Cardiac muscle cell (in vitro differentiated cells and primary cell): ENCODE measurements around the gene CTCFL. TPM values are rescaled to one million over a fixed set of nuclear protein-coding genes. Genes with fewer than 3 reads are reported as not detected.
A peak's percentile ranks its signal among the peaks of the same experiment; 100 is the strongest.

Source experiments
- DNase-seq, 2 donors: peaks; one replicate each; pipeline versions ENCODE4 v3.0.0 to v3.0.0-alpha.2; 2010 to 2017; ENCODE audit warnings: low read depth in 1 of 2, low spot score in 1 of 2
- H3K27ac ChIP-seq: fragments of 200-600 bp; sonication (generic); 2 replicates; pipeline ENCODE4 v1.5.1; 2016
- H3K27me3 ChIP-seq: fragments of 200-600 bp; sonication (generic); 2 replicates; pipeline ENCODE4 v1.6.0; 2016; ENCODE audit warnings: control low read depth
- H3K36me3 ChIP-seq: fragments of 200-600 bp; sonication (generic); 2 replicates; pipeline ENCODE4 v1.5.1; 2016; ENCODE audit warnings: control low read depth
- H3K4me1 ChIP-seq: fragments of 200-600 bp; sonication (generic); 2 replicates; pipeline ENCODE4 v1.8.1; 2017; ENCODE audit warnings: low read depth, mild to moderate bottlenecking, mixed run types
- H3K4me3 ChIP-seq: fragments of 200-600 bp; sonication (generic); 2 replicates; pipeline ENCODE4 v1.5.1; 2016; ENCODE audit warnings: mild to moderate bottlenecking
- H3K9me3 ChIP-seq: fragments of 200-600 bp; sonication (generic); 2 replicates; pipeline ENCODE4 v1.5.1; 2017; ENCODE audit warnings: low read depth, mild to moderate bottlenecking, control low read depth
- polyA plus RNA-seq: library from polyadenylated mRNA; unstranded; fragments of >200 nt; fragmentation: Nextera tagmentation; extraction: Ambion mirVana; gene quantifications from 2 replicates; pipeline ENCODE4 v1.2.1, GENCODE V29; 2016
- total RNA-seq: library from RNA; depleted of rRNA; stranded (reverse); fragments of >200 nt; gene quantifications from 2 replicates; pipeline ENCODE4 v1.2.3, GENCODE V29; 2016
- TF ChIP-seq, protein P1 (sequence below): IDR thresholded peaks from 2 replicates; pipeline ENCODE4 v1.5.1; 2012; ENCODE audit warnings: low read depth, mild to moderate bottlenecking, low read length

The CTCFL gene
- total and polyA plus RNA-seq, 2 experiments from 2014 or later = 0.09 TPM; not detected in 1

DNA sequence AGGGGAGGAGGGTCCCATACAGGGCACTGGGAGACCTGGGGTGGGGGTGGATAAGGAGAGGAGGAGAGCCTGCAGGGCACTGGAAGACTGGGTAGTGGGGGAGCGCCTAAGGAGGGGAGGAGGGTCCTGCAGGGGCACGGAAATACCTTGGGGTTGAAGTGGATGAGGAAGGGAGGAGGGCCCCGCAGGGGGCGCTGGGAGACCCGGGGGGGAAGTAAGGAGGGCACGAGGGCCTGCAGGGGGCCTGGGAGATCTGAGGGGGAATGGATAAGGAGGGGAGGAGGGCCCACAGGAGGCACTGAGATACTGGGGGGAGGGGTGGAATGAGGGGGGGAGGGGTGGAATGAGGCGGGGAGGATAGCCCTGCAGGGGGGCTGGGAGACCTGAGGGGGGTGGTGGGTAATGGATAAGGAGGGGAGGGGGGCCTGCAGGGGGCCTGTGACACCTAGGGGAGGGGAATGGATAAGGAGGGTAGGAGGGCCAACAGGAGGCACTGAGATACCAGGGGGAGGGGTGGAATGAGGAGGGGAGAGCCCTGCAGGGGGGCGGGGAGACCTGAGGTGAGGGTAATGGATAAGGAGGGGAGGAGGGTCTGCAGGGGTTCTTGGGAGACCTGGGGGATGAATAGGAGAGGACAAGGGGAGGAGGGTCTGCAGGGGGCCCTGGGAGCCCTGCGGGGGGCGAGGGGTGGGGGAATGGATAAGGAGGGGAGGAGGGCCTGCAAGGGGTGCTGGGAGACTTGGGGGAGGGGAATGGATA lies 567 bp upstream of the CTCFL start:
- no peaks in the 10 kb centered on the region for H3K27me3 ChIP-seq

DNA sequence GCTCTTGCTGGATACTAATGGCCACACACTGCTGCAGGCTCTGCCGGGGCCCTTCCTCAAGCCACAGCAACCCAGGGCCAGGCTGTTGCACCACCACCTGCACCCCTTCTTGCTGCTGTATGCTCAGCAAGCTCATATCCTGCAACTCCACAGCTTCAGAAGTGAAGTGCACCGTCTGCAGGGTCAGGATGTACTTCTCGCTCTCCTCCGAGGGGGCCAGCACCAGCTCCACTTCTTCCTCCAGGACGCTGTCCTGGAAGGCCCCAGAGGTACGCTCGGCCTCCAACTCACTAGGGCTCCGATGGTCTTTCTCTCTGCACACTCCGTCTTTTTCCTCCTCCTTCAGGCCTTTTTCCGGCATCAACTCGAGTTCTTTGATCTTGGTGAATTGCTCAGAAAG lies 1.2 kb downstream of the CTCFL start:
- Histone ChIP-seq H3K27ac (no peak overlapping the region), H3K36me3 (no peaks in the 10 kb centered on the region), H3K4me1 (no peaks in the 10 kb centered on the region), H3K9me3 (no peaks in the 10 kb centered on the region), H3K4me3 (no peak overlapping the region), H3K27me3 (no peaks in the 10 kb centered on the region)
- DNase-seq = no peak
- TF ChIP-seq, protein P1, sequence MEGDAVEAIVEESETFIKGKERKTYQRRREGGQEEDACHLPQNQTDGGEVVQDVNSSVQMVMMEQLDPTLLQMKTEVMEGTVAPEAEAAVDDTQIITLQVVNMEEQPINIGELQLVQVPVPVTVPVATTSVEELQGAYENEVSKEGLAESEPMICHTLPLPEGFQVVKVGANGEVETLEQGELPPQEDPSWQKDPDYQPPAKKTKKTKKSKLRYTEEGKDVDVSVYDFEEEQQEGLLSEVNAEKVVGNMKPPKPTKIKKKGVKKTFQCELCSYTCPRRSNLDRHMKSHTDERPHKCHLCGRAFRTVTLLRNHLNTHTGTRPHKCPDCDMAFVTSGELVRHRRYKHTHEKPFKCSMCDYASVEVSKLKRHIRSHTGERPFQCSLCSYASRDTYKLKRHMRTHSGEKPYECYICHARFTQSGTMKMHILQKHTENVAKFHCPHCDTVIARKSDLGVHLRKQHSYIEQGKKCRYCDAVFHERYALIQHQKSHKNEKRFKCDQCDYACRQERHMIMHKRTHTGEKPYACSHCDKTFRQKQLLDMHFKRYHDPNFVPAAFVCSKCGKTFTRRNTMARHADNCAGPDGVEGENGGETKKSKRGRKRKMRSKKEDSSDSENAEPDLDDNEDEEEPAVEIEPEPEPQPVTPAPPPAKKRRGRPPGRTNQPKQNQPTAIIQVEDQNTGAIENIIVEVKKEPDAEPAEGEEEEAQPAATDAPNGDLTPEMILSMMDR = no peak

More for the DNA sequence above, 567 bp upstream of the CTCFL start:
- Histone ChIP-seq H3K27ac (no peak overlapping the region), H3K4me1 (no peaks in the 10 kb centered on the region), H3K4me3 (no peak overlapping the region), H3K36me3 (no peaks in the 10 kb centered on the region), H3K9me3 (no peaks in the 10 kb centered on the region)
- TF ChIP-seq, protein P1 = no peak
- no peak for DNase-seq

DNA sequence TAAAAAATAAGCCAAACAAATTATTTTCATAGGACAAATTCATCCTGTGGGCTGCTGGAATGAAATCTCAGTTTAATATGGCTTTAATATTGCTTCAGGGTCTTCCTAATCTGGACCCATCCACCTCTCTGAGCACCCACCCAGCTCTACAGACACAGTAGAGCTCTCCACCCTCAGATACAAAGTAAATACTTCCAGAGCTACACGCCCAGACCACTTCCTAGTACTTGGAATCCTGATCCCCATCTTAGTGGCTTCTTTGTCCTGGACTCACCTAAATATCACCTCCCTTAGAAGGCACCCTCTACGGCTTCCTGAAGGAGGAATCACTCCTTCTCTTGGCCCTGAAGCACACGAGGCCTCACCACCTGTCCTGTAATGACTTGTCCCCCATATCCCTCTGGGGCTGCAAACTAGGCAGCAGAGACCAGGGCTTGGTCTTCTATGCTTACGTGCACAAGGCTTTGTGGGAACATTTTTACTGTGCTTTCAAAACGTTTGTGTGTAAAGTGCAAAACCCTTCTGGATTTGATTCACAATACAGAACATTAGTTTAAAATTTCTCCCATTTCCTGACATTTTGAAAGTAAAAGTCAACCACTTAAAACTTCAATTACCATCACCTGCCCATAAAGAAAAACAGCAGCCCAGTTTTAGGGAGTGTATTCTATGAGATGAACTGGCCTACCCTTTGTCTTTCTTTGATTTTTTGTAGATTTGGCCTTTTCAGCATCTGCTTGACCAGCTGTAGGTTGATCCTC lies 2.4 kb downstream of the CTCFL start:
- no peaks in the 10 kb centered on the region for H3K4me1 ChIP-seq
- no peaks in the 10 kb centered on the region for H3K27me3 ChIP-seq
- no peak overlapping the region for H3K27ac ChIP-seq
- no peaks in the 10 kb centered on the region for H3K9me3 ChIP-seq
- no peak overlapping the region for H3K4me3 ChIP-seq
- no peak for DNase-seq
- no peaks in the 10 kb centered on the region for H3K36me3 ChIP-seq
- TF ChIP-seq, protein P1 = no peak

DNA sequence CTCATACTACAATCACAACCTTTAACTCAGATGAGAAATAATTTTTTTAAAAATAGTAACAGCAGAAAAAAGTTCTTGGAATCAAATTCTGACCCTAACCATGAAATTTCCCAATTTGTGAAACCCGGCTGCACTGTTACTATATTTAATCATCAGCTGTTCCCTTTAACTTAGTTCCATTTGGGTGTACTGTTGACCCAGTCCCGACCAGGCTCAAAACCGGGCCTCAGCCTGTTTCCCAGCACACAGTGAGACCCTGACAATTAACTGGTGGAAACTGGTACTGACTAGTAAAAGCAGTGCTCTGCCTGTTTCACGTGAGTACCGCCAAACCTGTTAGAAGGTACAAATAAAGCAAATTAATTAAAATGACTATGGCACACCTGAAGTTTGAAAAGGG lies 7.0 kb downstream of the CTCFL start:
- no peak overlapping the region for H3K27ac ChIP-seq
- no peaks in the 10 kb centered on the region for H3K9me3 ChIP-seq
- no peaks in the 10 kb centered on the region for H3K4me1 ChIP-seq
- no peak overlapping the region for H3K4me3 ChIP-seq
- H3K36me3 ChIP-seq = no peaks in the 10 kb centered on the region
- TF ChIP-seq, protein P1 = no peak
- no peaks in the 10 kb centered on the region for H3K27me3 ChIP-seq
- no peak for DNase-seq

DNA sequence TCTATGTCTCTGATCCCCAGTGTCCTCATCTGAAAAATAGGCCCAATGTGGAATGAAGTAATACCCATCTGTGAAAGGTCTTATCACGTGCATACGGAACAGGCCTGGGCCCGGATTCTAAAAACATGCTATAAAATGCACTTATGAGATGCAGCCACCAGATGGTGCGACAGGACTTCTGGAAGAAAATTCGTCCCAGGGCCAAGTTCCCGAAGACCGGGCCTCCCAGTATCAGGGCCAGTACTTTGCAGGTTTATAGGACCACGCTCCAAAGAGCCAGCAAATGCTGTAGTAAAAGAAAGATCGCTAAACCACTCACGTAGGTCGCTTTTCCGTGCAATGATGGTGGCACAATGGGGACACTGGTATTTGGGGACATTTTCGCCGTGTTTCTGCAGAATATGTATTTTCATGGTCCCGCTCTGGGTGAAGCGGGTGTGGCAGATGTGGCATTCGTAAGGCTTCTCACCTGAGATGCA lies 10.6 kb downstream of the CTCFL start:
- Histone ChIP-seq H3K27ac (no peak overlapping the region), H3K27me3 (no peaks in the 10 kb centered on the region), H3K4me3 (no peak overlapping the region), H3K36me3 (no peaks in the 10 kb centered on the region), H3K4me1 (no peaks in the 10 kb centered on the region), H3K9me3 (no peaks in the 10 kb centered on the region)
- DNase-seq = peak; percentile 84 to 85
- TF ChIP-seq, protein P1 = peak; percentile 78
